ENCODE measurements around the gene GABRB2. TPM values are rescaled to one million over a fixed set of nuclear protein-coding genes. Genes with fewer than 3 reads are reported as not detected.

GABRB2 gene
- 0.01 TPM in 1 of 5 replicates, not detected in the others for total RNA-seq (2022; extraction: Qiagen RNA extraction)

DNA sequence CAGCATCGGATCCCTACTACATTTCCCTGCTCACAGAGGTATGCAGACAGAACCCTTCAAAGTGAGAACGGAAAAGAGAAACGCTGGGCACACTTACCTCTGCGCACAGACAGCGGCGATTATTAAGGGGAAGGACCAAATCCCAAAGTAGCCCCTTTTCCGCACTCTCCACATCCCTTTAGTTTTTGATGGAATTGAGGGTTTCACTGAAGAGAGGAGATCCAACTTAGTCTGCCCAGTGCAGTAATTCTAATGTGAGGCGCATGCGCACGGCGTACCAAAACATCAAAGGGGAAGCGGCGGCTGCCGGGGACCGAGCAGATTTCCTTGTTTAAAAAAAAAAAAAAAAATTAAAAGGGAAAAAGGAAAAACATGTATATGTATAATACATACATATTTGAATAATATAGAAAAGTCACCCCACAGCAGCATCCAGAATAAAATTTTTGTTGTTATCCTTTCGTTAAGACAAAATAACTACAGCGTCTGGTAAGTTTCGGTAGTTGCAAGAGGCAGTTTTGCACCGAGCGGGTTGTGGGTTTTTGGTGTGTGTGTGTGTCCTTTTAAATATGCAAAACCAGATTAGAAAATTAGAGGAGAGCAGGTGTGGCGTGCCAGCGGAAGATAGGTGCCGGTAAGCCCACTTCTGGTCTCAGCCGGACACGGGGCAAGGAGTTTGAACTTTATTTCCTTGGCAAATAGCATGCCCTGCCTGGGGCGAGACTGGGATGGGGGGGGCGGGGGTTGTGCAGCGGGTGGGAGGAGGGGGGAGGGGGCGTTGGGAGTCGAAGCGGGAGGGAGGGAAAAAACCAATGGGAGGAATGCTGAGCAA, at the start of gene GABRB2:
Gene GABRB2, minus strand, starts transcription at position 256 of the 832 bp plus-strand sequence. Its CDS starts 82 bp downstream, at position 174.

Other genes starting within 250 kb of the GABRB2 start
- not detected in 5 replicates for gene GABRA6, start 139.0 kb upstream of the GABRB2 start, total RNA-seq (2022; extraction: Qiagen RNA extraction)

Measured in A549 treated with dexamethasone at 1 μM for 4 hours (cell line).